Mononuclear cell (primary cell): Measurements from ENCODE around the gene PXMP4. TPM values are rescaled to one million over a fixed set of nuclear protein-coding genes. Genes with fewer than 3 reads are reported as not detected.

Experiments
- H3K27me3 ChIP-seq: 2 replicates; pipeline ENCODE4 v1.6.0; 2011; ENCODE audit warnings: low read length, control low read depth; ENCODE audit not compliant: insufficient read depth
- H3K4me1 ChIP-seq: 2 replicates; pipeline ENCODE4 v1.5.1; 2011; ENCODE audit warnings: mild to moderate bottlenecking, low read length, control low read depth; ENCODE audit not compliant: insufficient read depth
- H3K4me3 ChIP-seq: 2 replicates; pipeline ENCODE4 v1.5.1; 2011; ENCODE audit warnings: mild to moderate bottlenecking, low read length, moderate library complexity
- H3K9me3 ChIP-seq: 2 replicates; pipeline ENCODE4 v1.5.1; 2011; ENCODE audit warnings: low read depth, mild to moderate bottlenecking, control low read depth, low read length
- total RNA-seq: library from RNA; depleted of rRNA; stranded (reverse); fragments of >200 nt; gene quantifications from one replicate; pipeline ENCODE4 v1.2.3, GENCODE V29; 2012

Gene PXMP4
- total RNA-seq, 1 donor, result 2.4 TPM

DNA sequence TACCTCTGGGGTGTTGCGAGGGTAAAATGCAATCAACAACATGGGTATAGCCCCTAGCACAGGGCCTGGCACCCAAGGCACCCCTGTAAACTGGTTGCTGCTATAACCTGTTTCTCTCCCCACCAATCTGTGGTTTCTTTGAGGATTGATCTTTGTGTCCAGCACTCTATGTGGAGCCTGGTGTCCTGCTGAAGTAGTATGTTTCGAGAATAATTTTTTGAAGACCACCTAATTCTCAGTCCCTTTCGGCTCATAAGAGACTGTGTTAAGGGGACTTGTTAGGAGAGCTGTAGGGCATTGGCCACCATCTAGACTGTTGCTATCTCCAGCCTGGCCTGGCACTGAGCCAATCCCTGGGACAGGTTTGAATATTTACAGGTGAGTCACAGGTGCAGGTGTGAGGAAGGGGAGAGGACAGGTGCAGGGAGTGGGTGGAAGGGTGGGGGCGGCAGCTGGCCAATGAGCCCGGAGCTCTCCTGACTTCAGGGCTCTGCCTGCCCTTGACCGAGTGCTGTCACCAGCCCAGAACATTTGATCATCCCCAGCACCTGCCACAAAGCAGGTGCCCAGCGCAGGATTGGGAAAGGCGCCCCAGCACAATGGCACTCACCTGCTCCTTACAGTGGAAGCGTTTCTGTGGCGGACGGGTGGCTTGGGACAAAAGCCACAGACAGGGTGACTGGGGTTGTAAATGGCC, 66.1 kb downstream of the PXMP4 start:
- H3K4me1 ChIP-seq, result no peaks in the 10 kb centered on the region
- H3K9me3 ChIP-seq, result no peaks in the 10 kb centered on the region
- no peaks in the 10 kb centered on the region for H3K27me3 ChIP-seq
- no peak overlapping the region for H3K4me3 ChIP-seq

DNA sequence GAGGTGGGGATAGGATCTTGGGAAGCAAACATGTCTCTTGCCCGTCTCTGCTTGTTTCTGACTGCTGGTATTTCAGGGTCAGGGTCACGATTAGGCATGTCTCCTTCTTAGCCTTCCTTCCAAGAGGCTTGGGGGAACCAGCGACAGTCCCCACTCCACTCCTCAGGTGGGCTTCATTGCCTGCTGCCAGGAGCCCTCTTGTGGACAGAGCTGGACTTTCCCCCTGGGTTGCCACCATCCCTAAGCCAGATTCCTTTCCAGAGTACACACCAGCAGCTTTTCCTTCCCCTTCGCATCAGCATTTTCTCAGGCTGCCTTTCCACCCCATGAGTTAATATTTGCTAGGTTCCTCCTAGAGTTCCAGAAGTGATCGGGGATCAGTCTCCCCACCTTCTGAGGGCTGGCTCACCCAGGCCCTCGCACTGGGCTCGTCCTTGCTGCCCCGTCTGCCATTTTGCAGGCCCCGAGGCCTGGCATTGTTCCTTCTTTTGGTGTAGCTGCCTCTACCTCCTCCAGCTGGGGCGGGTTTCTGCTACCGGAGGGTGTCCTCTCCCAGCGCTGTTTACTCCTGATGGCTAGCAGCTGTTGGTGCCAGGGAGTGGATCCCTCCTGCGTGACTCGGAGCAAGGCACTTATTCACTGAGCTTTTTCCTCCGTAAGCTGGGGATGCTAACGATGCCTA, 66.8 kb downstream of the PXMP4 start:
- no peak overlapping the region for H3K4me3 ChIP-seq
- H3K4me1 ChIP-seq, result no peaks in the 10 kb centered on the region
- no peaks in the 10 kb centered on the region for H3K9me3 ChIP-seq
- H3K27me3 ChIP-seq, result no peaks in the 10 kb centered on the region

Other genes starting within 250 kb of the PXMP4 start
- 8.9 TPM for gene CBFA2T2, start 230.2 kb downstream of the PXMP4 start, total RNA-seq
- gene C20orf144, start 58.0 kb downstream of the PXMP4 start, total RNA-seq, result 0.21 TPM
- gene ACTL10, start 53.4 kb downstream of the PXMP4 start, total RNA-seq, result 0.42 TPM
- gene NECAB3, start 45.9 kb downstream of the PXMP4 start, total RNA-seq, result 4.6 TPM
- gene E2F1, start 33.9 kb downstream of the PXMP4 start, total RNA-seq, result 2.0 TPM
- gene ZNF341, start 11.7 kb upstream of the PXMP4 start, total RNA-seq, result 0.73 TPM
- 67.0 TPM for gene CHMP4B, start 91.0 kb upstream of the PXMP4 start, total RNA-seq